Measurements from ENCODE around the gene ABL2. TPM values are rescaled to one million over a fixed set of nuclear protein-coding genes. Genes with fewer than 3 reads are reported as not detected.
A peak's percentile ranks its signal among the peaks of the same experiment; 100 is the strongest.

ABL2 gene
- total RNA-seq, 1 experiment from 2014 or later: 27.9 TPM

- no peak for DNase-seq (ENCODE audit: low spot score)
- intact Hi-C loops (cut with micrococcal nuclease; ENCODE audit: unreplicated experiment): no loop called here
- POLR2A ChIA-PET (ENCODE audit: low non-redundant PET): no interaction called here
- Histone ChIP-seq H3K27ac (ENCODE audit: low read depth, low read length, poor library complexity, severe bottlenecking) (no peak overlapping the region), H3K9me3 (ENCODE audit: low read depth, low read length, poor library complexity, severe bottlenecking) (no peaks in the 10 kb centered on the region), H3K4me3 (ENCODE audit: low read depth, low read length, poor library complexity, severe bottlenecking) (no peak overlapping the region), H3K27me3 (replicated peaks; ENCODE audit: insufficient read depth, low read depth, low read length, poor library complexity) (no peaks in the 10 kb centered on the region), H3K36me3 (ENCODE audit: insufficient read depth, low read length, poor library complexity, severe bottlenecking) (peaks cover 20% of the 10 kb centered on the region), H3K4me1 (ENCODE audit: insufficient read depth, low read length, poor library complexity, severe bottlenecking) (no peaks in the 10 kb centered on the region)
- TF ChIP-seq EZH2 (IDR thresholded peaks at IDR 0.05; ENCODE audit: borderline replicate concordance, low read depth, low read length, poor library complexity, severe bottlenecking): no peak
- no peak for TF ChIP-seq CTCF (conservative IDR thresholded peaks at IDR 0.05; ENCODE audit: low read depth, low read length)
- BruUV-seq (replicated peaks): no TSS peak
- CTCF ChIA-PET: no interaction called here
Measured at GRCh38 chr1:179107706-179108629, 121.5 kb downstream of the ABL2 start.

- no TSS peak for BruUV-seq (replicated peaks)
- Histone ChIP-seq H3K4me3 (ENCODE audit: low read depth, low read length, poor library complexity, severe bottlenecking) (no peak overlapping the region), H3K27ac (ENCODE audit: low read depth, low read length, poor library complexity, severe bottlenecking) (no peak overlapping the region), H3K4me1 (ENCODE audit: insufficient read depth, low read length, poor library complexity, severe bottlenecking) (no peaks in the 10 kb centered on the region), H3K9me3 (ENCODE audit: low read depth, low read length, poor library complexity, severe bottlenecking) (no peaks in the 10 kb centered on the region), H3K27me3 (replicated peaks; ENCODE audit: insufficient read depth, low read depth, low read length, poor library complexity) (no peaks in the 10 kb centered on the region), H3K36me3 (ENCODE audit: insufficient read depth, low read length, poor library complexity, severe bottlenecking) (peaks cover 15% of the 10 kb centered on the region)
- POLR2A ChIA-PET (ENCODE audit: low non-redundant PET): interaction anchor here (0.5 kb wide), 1 partner anchor 140 kb away, joined by 5 read pairs; no protein-coding TSS in a partner anchor
- TF ChIP-seq CTCF (conservative IDR thresholded peaks at IDR 0.05; ENCODE audit: low read depth, low read length) (peak; percentile 44), EZH2 (IDR thresholded peaks at IDR 0.05; ENCODE audit: borderline replicate concordance, low read depth, low read length, poor library complexity, severe bottlenecking) (no peak)
- CTCF ChIA-PET: no interaction called here
- intact Hi-C loops (cut with micrococcal nuclease; ENCODE audit: unreplicated experiment): no loop called here
- DNase-seq (ENCODE audit: low spot score): no peak
Measured at GRCh38 chr1:179105393-179105792, 124.1 kb downstream of the ABL2 start.

GRCh38 chr1:179104611-179105250 lies 124.7 kb downstream of the ABL2 start:
- Histone ChIP-seq H3K4me1 (ENCODE audit: insufficient read depth, low read length, poor library complexity, severe bottlenecking) (no peaks in the 10 kb centered on the region), H3K27ac (ENCODE audit: low read depth, low read length, poor library complexity, severe bottlenecking) (no peak overlapping the region), H3K4me3 (ENCODE audit: low read depth, low read length, poor library complexity, severe bottlenecking) (no peak overlapping the region), H3K36me3 (ENCODE audit: insufficient read depth, low read length, poor library complexity, severe bottlenecking) (peaks cover 12% of the 10 kb centered on the region), H3K27me3 (replicated peaks; ENCODE audit: insufficient read depth, low read depth, low read length, poor library complexity) (no peaks in the 10 kb centered on the region), H3K9me3 (ENCODE audit: low read depth, low read length, poor library complexity, severe bottlenecking) (no peaks in the 10 kb centered on the region)
- TF ChIP-seq EZH2 (IDR thresholded peaks at IDR 0.05; ENCODE audit: borderline replicate concordance, low read depth, low read length, poor library complexity, severe bottlenecking): no peak
- TF ChIP-seq CTCF (conservative IDR thresholded peaks at IDR 0.05; ENCODE audit: low read depth, low read length): no peak
- intact Hi-C loops (cut with micrococcal nuclease; ENCODE audit: unreplicated experiment): no loop called here
- POLR2A ChIA-PET (ENCODE audit: low non-redundant PET): no interaction called here
- no peak for DNase-seq (ENCODE audit: low spot score)
- CTCF ChIA-PET: no interaction called here
- no TSS peak for BruUV-seq (replicated peaks)

Data from A673 (cell line).